Astrocyte of the cerebellum (primary cell): Measurements from ENCODE around the gene SRMS.

Experiments used
- DNase-seq: peaks from one replicate; pipeline ENCODE4 v3.0.0-alpha.2; 2011; ENCODE audit warnings: low read depth
- H3K4me3 ChIP-seq: 2 replicates; pipeline ENCODE4 v1.5.1; 2011; ENCODE audit warnings: mild to moderate bottlenecking, low read depth, low read length, moderate library complexity
- in situ Hi-C: cut with HindIII; loops from 2 replicates; pipeline ENCODE4 v1.10.0; 2017; ENCODE audit warnings: low sequenced_read_pairs
- TF ChIP-seq, protein P1 (sequence below): IDR thresholded peaks from 2 replicates; pipeline ENCODE4 v1.5.1; 2012; ENCODE audit warnings: low read length, low read depth, moderate library complexity, mild to moderate bottlenecking; ENCODE audit errors: missing control alignments

The SRMS gene

DNA sequence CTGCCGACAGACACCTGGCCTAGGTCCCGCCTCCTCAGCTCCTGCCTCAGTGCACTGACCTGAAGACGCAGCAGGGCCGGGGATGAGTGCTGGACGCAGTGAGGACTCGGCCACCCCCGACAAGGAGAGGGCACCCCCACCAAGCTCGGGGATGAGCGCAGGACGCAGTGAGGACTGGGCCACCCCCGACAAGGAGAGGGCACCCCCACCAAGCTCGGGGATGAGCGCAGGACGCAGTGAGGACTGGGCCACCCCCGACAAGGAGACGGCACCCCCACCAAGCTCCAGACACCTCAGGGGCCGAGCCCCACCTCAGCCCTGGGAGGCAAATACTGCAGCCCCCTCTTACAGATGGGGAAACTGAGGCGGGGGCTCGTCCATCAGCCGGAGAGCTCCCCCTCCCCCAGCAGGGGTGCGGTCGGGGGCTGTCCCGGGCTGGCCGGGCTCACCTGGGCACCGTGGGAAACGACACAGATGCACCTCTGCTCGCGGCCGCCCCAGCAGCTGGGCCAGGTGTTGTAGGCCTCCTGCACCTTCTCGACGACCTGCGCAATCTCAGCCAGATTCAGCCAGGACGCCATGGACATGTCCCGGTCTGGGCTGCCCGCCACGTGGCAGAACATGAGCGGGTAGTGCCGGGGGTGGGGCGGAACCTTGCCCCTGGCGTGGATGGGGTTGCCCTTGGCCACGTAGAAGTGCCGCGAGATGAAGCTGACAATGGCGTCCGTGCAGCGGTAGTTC lies 19.0 kb upstream of the SRMS start:
- DNase-seq, result no peak
- TF ChIP-seq, protein P1, sequence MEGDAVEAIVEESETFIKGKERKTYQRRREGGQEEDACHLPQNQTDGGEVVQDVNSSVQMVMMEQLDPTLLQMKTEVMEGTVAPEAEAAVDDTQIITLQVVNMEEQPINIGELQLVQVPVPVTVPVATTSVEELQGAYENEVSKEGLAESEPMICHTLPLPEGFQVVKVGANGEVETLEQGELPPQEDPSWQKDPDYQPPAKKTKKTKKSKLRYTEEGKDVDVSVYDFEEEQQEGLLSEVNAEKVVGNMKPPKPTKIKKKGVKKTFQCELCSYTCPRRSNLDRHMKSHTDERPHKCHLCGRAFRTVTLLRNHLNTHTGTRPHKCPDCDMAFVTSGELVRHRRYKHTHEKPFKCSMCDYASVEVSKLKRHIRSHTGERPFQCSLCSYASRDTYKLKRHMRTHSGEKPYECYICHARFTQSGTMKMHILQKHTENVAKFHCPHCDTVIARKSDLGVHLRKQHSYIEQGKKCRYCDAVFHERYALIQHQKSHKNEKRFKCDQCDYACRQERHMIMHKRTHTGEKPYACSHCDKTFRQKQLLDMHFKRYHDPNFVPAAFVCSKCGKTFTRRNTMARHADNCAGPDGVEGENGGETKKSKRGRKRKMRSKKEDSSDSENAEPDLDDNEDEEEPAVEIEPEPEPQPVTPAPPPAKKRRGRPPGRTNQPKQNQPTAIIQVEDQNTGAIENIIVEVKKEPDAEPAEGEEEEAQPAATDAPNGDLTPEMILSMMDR, result no peak
- H3K4me3 ChIP-seq, result no peak overlapping the region
- in situ Hi-C loops, result no loop called here

DNA sequence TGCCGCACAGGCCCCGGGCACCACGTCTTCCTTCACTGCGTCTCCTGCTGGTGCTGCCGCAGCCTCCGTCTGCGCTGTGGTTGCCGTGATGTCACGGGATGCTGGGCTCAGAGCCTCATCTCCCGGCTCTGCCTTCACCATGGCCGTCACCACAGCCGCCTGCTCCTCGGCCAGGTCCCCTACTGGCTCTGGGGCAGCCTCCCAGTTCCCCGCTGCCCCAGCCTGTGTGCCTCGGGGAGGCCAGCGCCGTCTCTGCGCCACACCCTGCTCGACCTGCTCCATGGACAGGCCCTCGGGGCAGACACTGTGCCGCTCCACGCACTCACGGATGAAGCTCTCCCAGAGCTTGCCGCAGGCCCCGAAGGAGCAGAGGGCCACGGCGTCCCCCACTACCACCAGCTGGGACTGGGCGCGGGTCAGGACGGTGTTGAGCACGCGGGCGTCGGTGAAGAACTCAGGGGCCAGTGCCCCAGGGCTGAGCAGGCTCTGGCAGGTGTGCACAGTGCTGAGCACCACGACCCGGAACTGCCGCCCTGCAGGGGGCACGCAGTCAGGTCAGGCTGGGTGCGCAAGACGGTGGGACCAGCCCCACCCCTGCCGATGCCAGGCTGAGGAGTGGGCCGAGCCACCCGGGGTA lies 18.3 kb upstream of the SRMS start:
- TF ChIP-seq, protein P1, result no peak
- H3K4me3 ChIP-seq, result no peak overlapping the region
- in situ Hi-C loops, result no loop called here
- DNase-seq, result no peak

DNA sequence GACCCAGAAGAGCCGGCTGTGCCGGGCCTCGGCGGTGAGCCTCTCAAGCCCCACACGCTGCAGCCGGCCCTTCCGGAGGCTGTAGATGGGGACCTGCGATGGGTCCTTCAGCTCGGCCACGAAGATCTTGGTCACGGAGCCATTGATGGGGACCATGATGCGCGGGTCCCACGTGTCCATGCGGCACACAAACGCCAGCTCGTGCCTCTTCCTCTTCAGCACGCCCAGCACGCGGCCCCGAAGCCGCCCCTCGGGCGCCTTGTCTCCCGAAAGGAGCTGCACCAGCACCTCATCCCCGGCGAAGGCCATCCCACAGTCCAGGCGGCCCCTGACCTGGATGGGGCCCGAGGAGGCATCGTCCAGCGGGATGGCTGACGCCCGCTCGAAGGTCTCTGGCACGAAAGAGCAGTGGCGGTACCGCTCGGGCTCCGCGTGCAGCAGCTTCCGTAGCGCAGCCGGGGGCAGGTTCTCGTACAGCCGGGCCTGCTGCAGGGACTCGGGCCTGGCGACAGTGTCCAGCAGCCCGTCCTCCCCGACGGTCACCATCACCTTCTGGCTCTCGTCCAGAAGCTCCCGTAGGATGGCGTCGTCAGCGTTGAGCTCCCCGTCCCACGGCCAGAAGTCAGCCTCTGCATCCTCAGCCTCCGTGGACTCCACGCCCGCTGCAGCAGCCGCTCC lies 17.6 kb upstream of the SRMS start:
- H3K4me3 ChIP-seq, result no peak overlapping the region
- in situ Hi-C loops, result no loop called here
- TF ChIP-seq, protein P1, result no peak
- no peak for DNase-seq

DNA sequence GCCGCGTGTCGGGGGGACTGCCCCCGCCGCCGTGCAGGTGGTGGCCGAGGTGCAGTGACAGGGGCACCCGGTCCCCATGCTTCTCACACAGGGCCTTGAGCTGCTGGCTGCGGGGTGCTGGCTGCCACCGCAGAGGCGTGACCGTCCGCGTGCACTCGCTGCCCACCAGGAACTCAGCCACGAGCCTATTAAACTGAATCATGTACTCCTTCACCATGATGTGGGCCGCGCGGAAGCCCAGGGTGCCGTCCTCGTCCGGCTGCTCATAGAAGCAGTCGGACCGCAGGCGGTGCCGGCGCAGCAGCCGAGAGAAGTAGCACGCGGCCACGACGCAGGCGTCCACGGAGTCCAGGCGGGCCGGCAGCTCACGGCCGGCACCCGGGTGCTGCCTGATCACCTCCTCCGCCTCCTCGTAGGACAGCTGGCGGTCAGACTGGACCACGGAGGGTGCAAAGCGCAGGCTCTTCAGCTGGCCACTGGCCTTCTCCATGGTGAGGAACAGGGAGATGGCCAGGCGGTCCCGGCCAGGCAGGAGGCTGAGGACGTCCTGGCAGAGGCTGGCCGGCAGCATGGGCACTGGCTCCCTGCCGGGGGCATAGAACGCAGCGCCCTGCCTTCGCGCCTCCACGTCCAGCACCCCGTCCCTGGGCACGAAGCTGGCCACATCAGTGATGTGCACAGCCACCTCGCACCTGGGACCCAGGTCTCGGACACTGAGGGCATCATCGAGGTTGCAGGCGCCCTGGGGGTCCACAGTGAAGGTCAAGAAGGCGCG lies 16.7 kb upstream of the SRMS start:
- TF ChIP-seq, protein P1, result no peak
- H3K4me3 ChIP-seq, result no peak overlapping the region
- in situ Hi-C loops, result no loop called here
- DNase-seq, result no peak

DNA sequence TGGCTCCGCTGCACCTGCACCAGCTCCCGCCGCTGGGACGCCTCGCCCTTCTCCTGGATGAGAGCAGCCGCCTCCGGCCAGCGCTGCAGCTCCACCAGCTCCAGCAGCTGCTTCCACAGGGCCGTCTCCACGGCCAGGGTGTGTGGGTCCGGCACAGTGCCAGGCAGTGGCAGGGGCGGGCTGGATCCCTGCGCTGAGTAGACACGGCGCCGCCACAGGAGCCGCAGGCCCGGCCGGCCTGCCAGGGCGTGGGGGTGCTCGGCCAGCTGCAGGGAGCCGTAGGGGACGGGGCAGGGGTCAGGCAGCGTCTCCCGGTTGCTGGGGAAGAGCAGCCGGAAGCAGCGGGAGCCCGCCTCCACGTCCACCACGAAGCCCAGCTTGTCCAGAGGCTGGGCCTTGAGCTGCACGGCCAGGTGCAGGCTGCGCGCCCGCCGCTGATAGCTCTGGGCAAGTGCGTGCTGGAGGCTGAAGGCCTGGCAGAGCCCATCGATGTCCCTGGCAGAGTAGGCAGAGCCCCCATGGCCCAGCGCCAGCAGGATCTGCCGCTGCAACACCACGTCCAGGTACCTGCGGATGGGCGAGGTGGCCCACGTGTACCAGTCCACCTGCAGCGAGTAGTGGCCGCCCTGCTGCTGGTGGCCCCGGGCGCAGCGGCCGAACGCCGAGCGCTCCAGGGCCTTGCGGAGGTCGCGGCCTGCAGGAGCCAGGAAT lies 15.8 kb upstream of the SRMS start:
- in situ Hi-C loops, result no loop called here
- TF ChIP-seq, protein P1, result no peak
- DNase-seq, result no peak

More for the DNA sequence above, 15.8 kb upstream of the SRMS start:
- no peak overlapping the region for H3K4me3 ChIP-seq
